ENCODE results near the gene CELSR1. TPM values are rescaled to one million over a fixed set of nuclear protein-coding genes. Genes with fewer than 3 reads are reported as not detected.

Gene CELSR1
- total and polyA plus RNA-seq, 2 of the 13 experiments (the other 11 are each of a cell fraction or from before 2014, with no cell fraction given) = 0.78 to 1.8 TPM

GRCh38 chr22:46370584-46371291, 166.7 kb downstream of the CELSR1 start (continued):
- TF ChIP-seq CEBPZ (IDR thresholded peaks at IDR 0.05; ENCODE audit: low read length) = no peak
- TF ChIP-seq CHD4 (IDR thresholded peaks at IDR 0.05; ENCODE audit: borderline replicate concordance, low read length) = no peak
- TF ChIP-seq PRDM10 (CRISPR knock-in tag; IDR thresholded peaks at IDR 0.05; ENCODE audit: low read depth) = no peak
- no peak for TF ChIP-seq RBAK (CRISPR knock-in tag; IDR thresholded peaks at IDR 0.05)
- no peak for TF ChIP-seq ZNF597 (CRISPR knock-in tag; IDR thresholded peaks at IDR 0.05)
- no peak for TF ChIP-seq ZNF550 (CRISPR knock-in tag; IDR thresholded peaks at IDR 0.05; ENCODE audit: borderline replicate concordance)
- no peak for TF ChIP-seq ZNF44 (CRISPR knock-in tag; IDR thresholded peaks at IDR 0.05)
- TF ChIP-seq ZNF503 (CRISPR knock-in tag; IDR thresholded peaks at IDR 0.05) = no peak
- TF ChIP-seq MAF1 (CRISPR knock-in tag; IDR thresholded peaks at IDR 0.05; ENCODE audit: borderline replicate concordance) = no peak
- no peak for TF ChIP-seq ZNF792 (CRISPR knock-in tag; IDR thresholded peaks at IDR 0.05)
- no peak for TF ChIP-seq THAP9 (CRISPR knock-in tag; IDR thresholded peaks at IDR 0.05; ENCODE audit: borderline replicate concordance)
- TF ChIP-seq HOMEZ (CRISPR knock-in tag; IDR thresholded peaks at IDR 0.05; ENCODE audit: low read depth) = no peak
- TF ChIP-seq ZNF878 (CRISPR knock-in tag; IDR thresholded peaks at IDR 0.05) = no peak
- TF ChIP-seq ZNF552 (CRISPR knock-in tag; IDR thresholded peaks at IDR 0.05; ENCODE audit: borderline replicate concordance) = no peak
